H9 (cell line): ENCODE data around the gene PDE5A. TPM values are rescaled to one million over a fixed set of nuclear protein-coding genes. Genes with fewer than 3 reads are reported as not detected.

ENCODE experiments used
- DNase-seq: peaks from one replicate; pipeline ENCODE4 v3.0.0-alpha.2; 2017
- H2AFZ ChIP-seq: one replicate; pipeline ENCODE4 v1.6.1; 2013; ENCODE audit warnings: mild to moderate bottlenecking, low read length, control low read depth, moderate library complexity
- H2AK5ac ChIP-seq: 2 replicates; pipeline ENCODE4 v1.6.1; 2013; ENCODE audit warnings: low read length, control low read depth, mixed read lengths; ENCODE audit not compliant: insufficient read length
- H2BK120ac ChIP-seq: one replicate; pipeline ENCODE4 v1.6.1; 2013; ENCODE audit warnings: low read depth, mild to moderate bottlenecking, low read length, control low read depth, inconsistent platforms; ENCODE audit not compliant: poor library complexity, severe bottlenecking
- H2BK12ac ChIP-seq: 2 replicates; pipeline ENCODE4 v1.6.1; 2013; ENCODE audit warnings: low read length, control low read depth, mixed read lengths, low read depth; ENCODE audit not compliant: insufficient read length
- H2BK15ac ChIP-seq: 2 replicates; pipeline ENCODE4 v1.6.1; 2013; ENCODE audit warnings: low read depth, low read length, control low read depth
- H2BK20ac ChIP-seq: one replicate; pipeline ENCODE4 v1.6.1; 2013; ENCODE audit warnings: low read depth, mild to moderate bottlenecking, low read length, control low read depth, inconsistent platforms; ENCODE audit not compliant: poor library complexity, severe bottlenecking
- H2BK5ac ChIP-seq: 2 replicates; pipeline ENCODE4 v1.6.1; 2013; ENCODE audit warnings: low read length, control low read depth, mixed read lengths; ENCODE audit not compliant: insufficient read length
- H3K14ac ChIP-seq: 2 replicates; pipeline ENCODE4 v1.6.1; 2013; ENCODE audit warnings: low read length, control low read depth; ENCODE audit not compliant: insufficient read depth
- H3K18ac ChIP-seq: 2 replicates; pipeline ENCODE4 v1.6.1; 2013; ENCODE audit warnings: low read depth, mild to moderate bottlenecking, mixed read lengths, low read length, control low read depth; ENCODE audit not compliant: insufficient read length
- H3K23ac ChIP-seq: 2 replicates; pipeline ENCODE4 v1.6.1; 2013; ENCODE audit warnings: low read length, control low read depth, mixed read lengths, low read depth; ENCODE audit not compliant: insufficient read length
- H3K23me2 ChIP-seq: 2 replicates; pipeline ENCODE4 v1.6.1; 2013; ENCODE audit warnings: low read depth, mild to moderate bottlenecking, mixed read lengths, low read length, control low read depth; ENCODE audit not compliant: insufficient read length, poor library complexity, severe bottlenecking
- H3K27ac ChIP-seq: 2 replicates; pipeline ENCODE4 v1.5.1; 2013; ENCODE audit warnings: low read length, control low read depth, mixed read lengths, low read depth; ENCODE audit not compliant: insufficient read length
- H3K27me3 ChIP-seq: 2 replicates; pipeline ENCODE4 v1.6.1; 2013; ENCODE audit warnings: low read length, control low read depth, inconsistent platforms; ENCODE audit not compliant: insufficient read depth
- H3K4ac ChIP-seq: 2 replicates; pipeline ENCODE4 v1.6.1; 2013; ENCODE audit warnings: low read depth, mild to moderate bottlenecking, control low read depth, inconsistent platforms, low read length, moderate library complexity
- H3K4me1 ChIP-seq: 2 replicates; pipeline ENCODE4 v1.6.1; 2013; ENCODE audit warnings: low read length, control low read depth, inconsistent platforms; ENCODE audit not compliant: insufficient read depth
- H3K4me2 ChIP-seq: 2 replicates; pipeline ENCODE4 v1.6.1; 2013; ENCODE audit warnings: low read length, control low read depth, mixed read lengths; ENCODE audit not compliant: insufficient read length, insufficient read depth
- H3K56ac ChIP-seq: 2 replicates; pipeline ENCODE4 v1.6.1; 2013; ENCODE audit warnings: low read depth, mild to moderate bottlenecking, mixed read lengths, low read length, control low read depth; ENCODE audit not compliant: insufficient read length
- H3K79me1 ChIP-seq: 2 replicates; pipeline ENCODE4 v1.6.1; 2013; ENCODE audit warnings: low read depth, mild to moderate bottlenecking, moderate library complexity, low read length, control low read depth, inconsistent platforms; ENCODE audit not compliant: insufficient read depth, poor library complexity, severe bottlenecking
- H3K79me2 ChIP-seq: 2 replicates; pipeline ENCODE4 v1.6.1; 2013; ENCODE audit warnings: low read length, control low read depth, inconsistent platforms; ENCODE audit not compliant: insufficient read depth
- H3K9ac ChIP-seq: 2 replicates; pipeline ENCODE4 v1.6.1; 2013; ENCODE audit warnings: low read length, control low read depth, mixed read lengths; ENCODE audit not compliant: insufficient read length; ENCODE audit errors: extremely low read depth
- H3K9me3 ChIP-seq: one replicate; pipeline ENCODE4 v1.6.1; 2013; ENCODE audit warnings: low read depth, low read length, inconsistent platforms; ENCODE audit not compliant: control insufficient read depth
- H3T11ph ChIP-seq: one replicate; pipeline ENCODE4 v1.6.1; 2013; ENCODE audit warnings: mild to moderate bottlenecking, low read length, control low read depth, inconsistent platforms
- H4K20me1 ChIP-seq: one replicate; pipeline ENCODE4 v1.6.1; 2013; ENCODE audit not compliant: control insufficient read depth, insufficient read length, insufficient read depth
- H4K5ac ChIP-seq: 2 replicates; pipeline ENCODE4 v1.6.1; 2013; ENCODE audit warnings: low read depth, mild to moderate bottlenecking, mixed read lengths, low read length, control low read depth; ENCODE audit not compliant: insufficient read length
- H4K8ac ChIP-seq: replicated peaks from 2 replicates; pipeline ENCODE4 v1.6.1; 2013; ENCODE audit warnings: low read length, control low read depth, mixed read lengths, low read depth; ENCODE audit not compliant: insufficient read length
- H4K91ac ChIP-seq: 2 replicates; pipeline ENCODE4 v1.6.1; 2013; ENCODE audit warnings: low read depth, mild to moderate bottlenecking, moderate library complexity, mixed read lengths, low read length, control low read depth; ENCODE audit not compliant: insufficient read length
- H3K27ac Mint-ChIP-seq, 3 experiments: 2 replicates in 2 of 3; 3 replicates in 1 of 3; pipeline ENCODE4 v1.8.0; 2020 to 2021; ENCODE audit warnings: mixed read lengths in 3 of 3, mild to moderate bottlenecking in 1 of 3, moderate library complexity in 1 of 3
- H3K27me3 Mint-ChIP-seq: 2 replicates; pipeline ENCODE4 v1.8.0; 2021; ENCODE audit warnings: low read depth, mild to moderate bottlenecking, moderate library complexity, mixed read lengths
- H3K36me3 Mint-ChIP-seq, 3 experiments: 2 replicates in 2 of 3; 3 replicates in 1 of 3; pipeline ENCODE4 v1.8.0; 2020 to 2021; ENCODE audit warnings: low read depth in 3 of 3, mixed read lengths in 3 of 3; ENCODE audit not compliant: insufficient read depth in 1 of 3
- H3K4me1 Mint-ChIP-seq, 2 experiments: 2 replicates each; pipeline ENCODE4 v1.8.0; 2020; ENCODE audit warnings: mixed read lengths in 2 of 2
- H3K4me3 Mint-ChIP-seq, 2 experiments: 2 replicates in 1 of 2; 3 replicates in 1 of 2; pipeline ENCODE4 v1.8.0; 2020 to 2021; ENCODE audit warnings: mild to moderate bottlenecking in 2 of 2, mixed read lengths in 2 of 2, moderate library complexity in 1 of 2
- H3K9me3 Mint-ChIP-seq, 2 experiments: 2 replicates in 1 of 2; 3 replicates in 1 of 2; pipeline ENCODE4 v1.8.0; 2020; ENCODE audit warnings: mild to moderate bottlenecking in 2 of 2, mixed read lengths in 2 of 2, moderate library complexity in 1 of 2
- WGBS: extraction: QIAGEN DNeasy Blood & Tissue Kit; methylation state at CpG from one replicate; pipeline ENCODE4 v1.1.7; 2013; ENCODE audit warnings: missing lambda C conversion rate, low lambda C conversion rate, mixed read lengths; ENCODE audit not compliant: insufficient read length; ENCODE audit errors: extremely low coverage; 5-methylcytosine and 5-hydroxymethylcytosine counted together
- total RNA-seq: library from RNA; stranded (reverse); gene quantifications from 2 replicates; pipeline ENCODE4 v1.2.1, GENCODE V29; 2021
- TF ChIP-seq, protein P1 (sequence below): fragments of 200-600 bp; sonication (generic); conservative IDR thresholded peaks from 3 replicates; pipeline ENCODE4 v1.8.0; 2021; ENCODE audit warnings: antibody characterized with exemption, mild to moderate bottlenecking

Gene PDE5A
- total RNA-seq, 1 experiment from 2014 or later: 15.7 TPM

DNA sequence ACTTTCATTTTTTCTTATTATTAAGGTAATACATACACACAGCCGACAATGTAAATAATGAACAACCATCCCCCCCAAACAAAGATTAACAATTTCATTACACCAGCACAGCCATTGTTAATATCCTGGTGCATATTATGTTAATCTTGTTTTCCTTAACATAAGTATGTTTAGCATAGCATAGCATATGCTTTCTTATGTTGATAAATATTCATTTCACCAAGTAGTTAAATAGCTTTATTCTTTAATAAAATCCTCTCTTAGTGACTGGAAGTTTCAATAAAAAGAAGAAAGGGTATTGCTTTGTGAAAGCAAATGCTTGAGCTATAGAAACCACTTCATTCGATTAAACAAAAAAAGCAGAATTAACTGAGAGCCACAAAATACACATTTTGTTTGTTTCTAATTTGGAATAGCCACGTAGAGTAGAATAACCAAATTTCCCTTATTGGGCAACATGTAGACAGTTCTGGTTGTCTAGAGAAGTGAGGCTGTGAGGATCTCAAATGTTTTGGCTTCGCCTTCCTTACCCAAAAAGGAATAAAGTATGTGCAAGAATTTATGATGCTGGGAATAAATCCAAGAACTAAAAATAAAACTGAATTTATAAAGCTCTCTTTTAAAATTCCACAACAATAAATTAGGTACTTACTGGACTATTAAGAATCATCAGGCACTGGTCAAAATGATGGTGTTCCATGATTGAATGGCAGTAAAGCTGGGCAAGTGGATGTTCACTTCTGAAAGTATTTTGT is 118.0 kb downstream of the PDE5A start:
- no peak overlapping the region for H4K8ac ChIP-seq
- H4K5ac ChIP-seq: no peak overlapping the region
- no peaks in the 10 kb centered on the region for H3K9me3 ChIP-seq
- H3K27me3 ChIP-seq: no peaks in the 10 kb centered on the region
- no peaks in the 10 kb centered on the region for H3K79me2 ChIP-seq
- no peaks in the 10 kb centered on the region for H3K4me1 Mint-ChIP-seq
- no peak overlapping the region for H3K4me3 Mint-ChIP-seq
- peaks cover 0 to 29% (median 7%) of the 10 kb centered on the region in 3 experiments; a peak in 5 of 7 replicates for H3K36me3 Mint-ChIP-seq
- H3T11ph ChIP-seq: no peak overlapping the region
- H3K4ac ChIP-seq: no peak overlapping the region
- no peak overlapping the region for H3K56ac ChIP-seq
- no peak for DNase-seq
- H4K91ac ChIP-seq: no peak overlapping the region
- no peak overlapping the region for H3K9ac ChIP-seq
- H4K20me1 ChIP-seq: no peaks in the 10 kb centered on the region
- H2AK5ac ChIP-seq: no peak overlapping the region
- TF ChIP-seq, protein P1, sequence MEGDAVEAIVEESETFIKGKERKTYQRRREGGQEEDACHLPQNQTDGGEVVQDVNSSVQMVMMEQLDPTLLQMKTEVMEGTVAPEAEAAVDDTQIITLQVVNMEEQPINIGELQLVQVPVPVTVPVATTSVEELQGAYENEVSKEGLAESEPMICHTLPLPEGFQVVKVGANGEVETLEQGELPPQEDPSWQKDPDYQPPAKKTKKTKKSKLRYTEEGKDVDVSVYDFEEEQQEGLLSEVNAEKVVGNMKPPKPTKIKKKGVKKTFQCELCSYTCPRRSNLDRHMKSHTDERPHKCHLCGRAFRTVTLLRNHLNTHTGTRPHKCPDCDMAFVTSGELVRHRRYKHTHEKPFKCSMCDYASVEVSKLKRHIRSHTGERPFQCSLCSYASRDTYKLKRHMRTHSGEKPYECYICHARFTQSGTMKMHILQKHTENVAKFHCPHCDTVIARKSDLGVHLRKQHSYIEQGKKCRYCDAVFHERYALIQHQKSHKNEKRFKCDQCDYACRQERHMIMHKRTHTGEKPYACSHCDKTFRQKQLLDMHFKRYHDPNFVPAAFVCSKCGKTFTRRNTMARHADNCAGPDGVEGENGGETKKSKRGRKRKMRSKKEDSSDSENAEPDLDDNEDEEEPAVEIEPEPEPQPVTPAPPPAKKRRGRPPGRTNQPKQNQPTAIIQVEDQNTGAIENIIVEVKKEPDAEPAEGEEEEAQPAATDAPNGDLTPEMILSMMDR: no peak
- H3K4me2 ChIP-seq: no peak overlapping the region
- no peak overlapping the region for H2AFZ ChIP-seq
- WGBS: no CpG with 5 or more reads among the region's 4 CpGs
- H2BK20ac ChIP-seq: no peak overlapping the region
- H3K4me1 ChIP-seq: no peaks in the 10 kb centered on the region
- no peak overlapping the region for H2BK15ac ChIP-seq
- no peak overlapping the region for H2BK12ac ChIP-seq
- no peaks in the 10 kb centered on the region for H3K27me3 Mint-ChIP-seq
- no peaks in the 10 kb centered on the region for H3K79me1 ChIP-seq
- H3K27ac Mint-ChIP-seq: no peak overlapping the region
- H3K18ac ChIP-seq: no peak overlapping the region
- no peaks in the 10 kb centered on the region for H3K9me3 Mint-ChIP-seq
- no peak overlapping the region for H3K27ac ChIP-seq
- no peak overlapping the region for H3K23ac ChIP-seq
- no peaks in the 10 kb centered on the region for H3K23me2 ChIP-seq
- H2BK120ac ChIP-seq: no peak overlapping the region
- H2BK5ac ChIP-seq: no peak overlapping the region
- H3K14ac ChIP-seq: no peak overlapping the region
